ENCODE data around the gene NOP14. TPM values are rescaled to one million over a fixed set of nuclear protein-coding genes. Genes with fewer than 3 reads are reported as not detected.

The NOP14 gene
- total RNA-seq, 1 experiment from 2014 or later, result 50.1 TPM

DNA sequence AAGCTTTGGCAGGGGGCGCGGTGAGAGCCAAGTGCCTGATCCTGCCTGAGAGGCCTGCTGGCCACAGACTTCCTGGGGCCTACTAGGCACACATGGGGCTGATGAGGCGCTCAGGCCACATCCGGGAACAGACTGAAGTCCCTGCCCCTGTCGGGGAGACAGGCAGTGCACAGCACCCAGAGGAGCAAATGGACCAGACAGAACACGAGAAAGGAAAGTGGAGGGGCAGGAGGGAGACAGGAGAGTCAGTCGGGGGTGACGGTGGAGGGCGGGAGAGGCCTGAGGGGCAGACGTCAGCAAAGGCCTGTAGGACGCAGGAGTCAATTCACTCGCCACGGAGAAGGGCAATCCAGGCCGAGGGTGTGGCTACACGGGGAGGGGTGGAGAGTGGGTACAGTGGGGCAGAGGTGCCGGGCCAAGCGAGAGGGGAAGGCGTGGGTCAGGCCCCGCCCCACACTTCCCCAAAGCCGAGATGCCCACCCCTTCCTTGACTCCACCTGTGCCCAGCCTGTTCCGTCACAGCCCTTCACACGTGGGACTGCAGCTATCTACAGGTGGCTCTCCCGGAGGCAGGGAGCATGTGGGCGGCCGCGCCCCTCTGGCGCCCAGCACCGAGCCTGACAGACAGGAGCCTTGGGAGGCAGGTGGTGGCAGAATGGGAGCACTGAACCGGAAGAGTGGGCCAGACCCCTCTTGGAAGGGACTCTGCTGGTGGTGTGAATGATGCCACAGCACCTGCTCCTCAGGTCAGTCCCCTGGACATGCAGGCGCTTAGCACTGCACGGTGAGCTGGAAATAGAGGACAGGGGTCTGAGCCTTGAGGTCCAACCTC, 20.5 kb downstream of the NOP14 start:
- Histone ChIP-seq H3K14ac (ENCODE audit: insufficient read depth, low read length) (no peak overlapping the region; the same call in 1 of the 2 replicates), H3K4me2 (ENCODE audit: insufficient read depth, insufficient read length, low read length) (no peak overlapping the region), H3K79me2 (ENCODE audit: insufficient read depth, low read length) (no peaks in the 10 kb centered on the region), H3K56ac (ENCODE audit: insufficient read length, low read depth, low read length) (no peak overlapping the region), H3K9ac (ENCODE audit: extremely low read depth, insufficient read length, low read length) (no peak overlapping the region), H2BK12ac (ENCODE audit: insufficient read length, low read depth, low read length) (no peak overlapping the region), H2AFZ (ENCODE audit: low read length) (no peak overlapping the region), H3K23ac (ENCODE audit: insufficient read length, low read depth, low read length) (no peak overlapping the region), H4K91ac (ENCODE audit: insufficient read length, low read depth, low read length) (no peak overlapping the region), H3K79me1 (ENCODE audit: insufficient read depth, low read depth, low read length, poor library complexity, severe bottlenecking) (no peaks in the 10 kb centered on the region), H2BK120ac (ENCODE audit: low read depth, low read length, poor library complexity, severe bottlenecking) (no peak overlapping the region), H4K20me1 (ENCODE audit: control insufficient read depth, insufficient read depth, insufficient read length) (no peaks in the 10 kb centered on the region), H3K27ac (ENCODE audit: insufficient read length, low read depth, low read length) (no peak overlapping the region), H2BK15ac (ENCODE audit: low read depth, low read length) (no peak overlapping the region), H3K4me1 (ENCODE audit: insufficient read depth, low read length) (no peaks in the 10 kb centered on the region), H3K23me2 (ENCODE audit: insufficient read length, low read depth, low read length, poor library complexity, severe bottlenecking) (no peaks in the 10 kb centered on the region), H3T11ph (ENCODE audit: low read length) (no peak overlapping the region), H3K27me3 (ENCODE audit: insufficient read depth, low read length) (no peaks in the 10 kb centered on the region), H2BK20ac (ENCODE audit: low read depth, low read length, poor library complexity, severe bottlenecking) (no peak overlapping the region), H3K9me3 (ENCODE audit: control insufficient read depth, low read depth, low read length) (no peaks in the 10 kb centered on the region), H4K5ac (ENCODE audit: insufficient read length, low read depth, low read length) (no peak overlapping the region), H4K8ac (replicated peaks; ENCODE audit: insufficient read length, low read depth, low read length) (no peak overlapping the region), H3K18ac (ENCODE audit: insufficient read length, low read depth, low read length) (no peak overlapping the region), H2BK5ac (ENCODE audit: insufficient read length, low read length) (no peak overlapping the region), H3K4ac (ENCODE audit: low read depth, low read length) (no peak overlapping the region), H2AK5ac (ENCODE audit: insufficient read length, low read length) (no peak overlapping the region)
- Mint-ChIP-seq H3K36me3 (ENCODE audit: insufficient read depth in 1 of 3, low read depth in 3 of 3) (peaks cover 67 to 97% (median 92%) of the 10 kb centered on the region in 3 experiments; a peak in 6 of 7 replicates), H3K9me3 (no peaks in the 10 kb centered on the region), H3K4me1 (peaks cover 2% of the 10 kb centered on the region in 2 experiments; a peak in 1 of 4 replicates), H3K27ac (peak overlapping the region; percentile 20 to 74 (median 44); a peak in 6 of 7 replicates), H3K4me3 (no peak overlapping the region), H3K27me3 (ENCODE audit: low read depth) (no peaks in the 10 kb centered on the region)
- TF ChIP-seq CTCF (conservative IDR thresholded peaks at IDR 0.05), result no peak
- no CpG with 5 or more reads among the region's 31 CpGs for WGBS (ENCODE audit: extremely low coverage, insufficient read length, low lambda C conversion rate)
- no peak for DNase-seq

Data from H9 (cell line).